NCI-H2196 treated with DMSO at 0.1 percent for 48 hours (cell line): ENCODE results near the gene SLC15A5.

Experiments used
- DNase-seq: peaks from one replicate; lab custom pipeline; 2025; ENCODE audit not compliant: unreplicated experiment; lab: John Stamatoyannopoulos, UW

SLC15A5 gene

DNA sequence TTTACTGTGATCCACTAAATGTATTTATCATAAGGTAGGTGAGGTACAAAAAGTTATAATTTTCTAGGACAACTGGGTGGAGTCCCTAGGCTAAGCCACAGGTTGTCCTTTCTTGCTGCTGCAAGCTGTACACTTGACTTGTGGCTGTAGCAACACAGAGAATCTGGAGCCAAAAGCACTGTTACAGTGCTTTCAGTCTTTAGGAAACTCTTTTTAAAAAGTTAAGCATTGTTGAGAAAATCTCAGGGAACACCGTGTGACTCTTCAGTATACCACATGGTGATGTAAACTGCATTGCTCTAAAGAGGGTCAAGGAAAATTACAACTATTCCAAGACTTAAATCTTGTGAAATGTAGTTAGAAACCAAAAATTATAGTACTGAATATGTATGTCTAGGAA lies 11.4 kb downstream of the SLC15A5 start:
- no peak for DNase-seq

GRCh38 chr12:16261944-16262475 lies 15.5 kb downstream of the SLC15A5 start:
- DNase-seq, result no peak

GRCh38 chr12:16260206-16260605 lies 17.3 kb downstream of the SLC15A5 start:
- DNase-seq, result no peak

GRCh38 chr12:16258963-16259362 lies 18.5 kb downstream of the SLC15A5 start:
- DNase-seq, result no peak

DNA sequence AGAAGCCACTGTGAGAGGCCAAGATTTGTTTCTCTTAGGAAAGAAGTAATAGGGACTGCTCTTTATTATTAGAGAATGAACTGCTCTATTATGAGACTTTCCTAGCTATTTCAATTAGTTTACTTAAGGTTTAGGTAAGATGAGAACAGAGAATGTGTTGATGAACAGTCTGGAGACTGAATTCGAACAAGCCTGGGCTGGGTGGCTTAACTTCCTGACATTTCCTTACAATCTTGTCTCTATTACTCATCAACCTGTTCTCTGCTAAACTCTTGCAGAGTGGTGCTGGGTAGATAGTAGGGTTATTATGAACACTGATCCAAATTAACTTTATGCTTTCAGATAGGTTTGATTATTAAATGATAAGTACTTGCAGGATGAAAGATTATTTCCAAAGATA lies 31.2 kb downstream of the SLC15A5 start:
- no peak for DNase-seq

DNA sequence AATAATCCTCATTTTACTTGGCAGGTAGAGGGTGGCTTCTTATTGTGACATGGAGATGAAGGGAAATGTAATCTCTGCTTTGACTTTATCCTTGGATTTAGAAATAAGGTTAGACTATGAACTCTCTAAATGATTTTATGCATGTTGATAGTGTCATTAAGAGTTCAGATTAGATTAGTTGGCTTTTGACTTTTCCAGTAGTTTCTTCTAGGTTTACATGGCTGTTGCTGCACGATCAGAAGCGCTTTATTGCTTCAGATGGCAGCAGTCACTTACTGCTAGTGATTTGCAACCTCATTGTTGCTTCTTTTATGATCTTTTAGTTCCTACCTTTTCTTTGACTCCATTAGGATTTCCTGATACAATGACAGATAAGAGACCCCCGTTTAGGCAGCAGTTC lies 32.3 kb downstream of the SLC15A5 start:
- no peak for DNase-seq

DNA sequence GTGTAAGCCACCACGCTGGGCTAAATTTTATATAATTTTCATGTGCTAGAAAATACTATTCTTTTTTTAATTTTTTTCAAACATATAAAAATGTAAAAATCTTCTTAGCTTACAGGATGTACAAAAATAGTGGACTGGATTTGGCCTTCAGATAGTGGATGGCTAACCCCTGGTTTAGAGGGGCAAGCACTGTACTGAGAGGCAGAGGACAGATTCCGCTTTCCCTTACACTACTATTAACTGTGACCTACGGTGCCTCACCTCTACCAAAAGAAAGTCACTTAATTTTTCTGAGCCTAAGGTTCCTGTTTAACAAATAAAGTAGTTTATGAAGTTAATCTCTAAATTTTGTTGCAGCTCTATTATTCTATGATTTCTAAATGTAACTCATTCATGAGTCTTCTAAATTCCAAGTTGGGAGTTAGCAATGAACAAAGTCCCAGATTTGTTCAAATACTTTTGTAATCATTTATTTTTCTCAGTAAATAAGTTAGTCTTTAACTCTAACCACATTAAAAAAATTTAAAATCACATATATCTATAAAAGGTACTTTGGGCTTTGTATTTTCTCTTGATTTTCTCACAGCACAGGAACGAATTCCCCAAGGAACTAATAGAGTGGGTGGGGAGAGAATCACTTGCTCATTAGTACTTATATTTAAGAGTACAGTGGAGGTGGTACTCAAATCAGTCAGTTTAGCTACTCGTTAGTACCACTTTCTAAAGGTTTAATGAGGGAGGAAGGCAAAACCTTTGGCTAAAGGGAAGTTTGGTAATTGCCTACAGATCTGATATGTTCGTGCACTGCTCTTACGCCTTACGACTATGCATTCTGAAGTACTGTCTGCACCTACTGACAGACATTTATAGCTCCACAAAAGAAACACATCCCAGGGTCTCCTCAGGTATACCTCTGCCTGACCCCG lies 33.7 kb downstream of the SLC15A5 start:
- DNase-seq, result no peak

DNA sequence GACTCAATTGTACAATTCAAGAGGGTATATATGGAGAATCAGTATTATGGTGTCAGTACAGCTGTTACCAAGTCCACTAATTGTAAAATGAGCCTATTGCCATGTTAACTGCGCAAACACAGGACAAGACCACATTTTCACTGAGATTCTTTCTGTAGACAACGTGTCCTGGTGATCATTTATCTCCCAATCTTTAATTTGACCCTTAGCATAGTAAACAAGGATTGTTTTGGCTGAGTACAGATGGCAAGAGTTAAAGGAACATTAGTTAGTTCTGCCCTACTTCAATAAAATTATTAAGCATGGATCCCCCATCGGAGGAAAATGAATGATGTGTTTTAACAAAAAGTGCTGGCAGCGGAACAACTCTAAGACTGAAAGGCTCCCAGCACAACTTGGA lies 36.1 kb downstream of the SLC15A5 start:
- DNase-seq, result no peak

- DNase-seq, result no peak
Observed at GRCh38 chr12:16238661-16239060, 38.8 kb downstream of the SLC15A5 start.

DNA sequence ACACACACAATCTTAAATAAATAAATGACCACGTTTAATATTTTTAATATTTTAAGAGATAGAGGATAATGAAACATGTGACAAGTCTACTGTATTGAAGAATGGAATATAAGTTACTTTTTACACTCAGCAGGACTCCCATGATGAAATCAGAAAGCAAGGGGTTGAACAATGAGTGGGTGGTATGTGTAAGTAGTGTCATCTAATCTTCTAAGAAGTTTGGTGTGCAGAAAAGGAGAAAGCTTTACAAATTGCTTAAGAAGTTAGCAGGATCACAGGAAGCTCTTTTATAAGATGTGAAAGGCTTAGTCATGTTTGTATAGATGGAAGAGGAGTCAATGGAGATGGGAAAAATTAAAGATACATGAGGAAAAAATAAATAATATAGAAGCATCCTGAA lies 47.8 kb downstream of the SLC15A5 start:
- no peak for DNase-seq

GRCh38 chr12:16228067-16228466 lies 49.4 kb downstream of the SLC15A5 start:
- DNase-seq, result no peak

DNA sequence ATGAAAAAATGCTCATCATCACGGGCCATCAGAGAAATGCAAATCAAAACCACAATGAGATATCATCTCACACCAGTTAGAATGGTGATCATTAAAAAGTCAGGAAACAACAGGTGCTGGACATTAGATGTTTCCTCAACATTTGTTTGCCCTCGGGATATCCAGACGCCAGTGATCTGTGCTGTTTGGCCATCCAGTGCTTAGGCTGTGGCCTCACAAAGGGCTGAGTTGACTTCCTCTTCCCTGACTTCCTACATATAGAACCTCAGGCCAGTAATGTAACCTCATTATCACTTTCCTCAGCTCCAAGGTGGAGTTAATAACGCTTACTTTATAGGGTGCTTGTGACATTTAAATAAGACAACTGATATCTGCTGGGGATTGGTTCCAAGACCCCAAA lies 51.8 kb downstream of the SLC15A5 start:
- DNase-seq, result no peak

DNA sequence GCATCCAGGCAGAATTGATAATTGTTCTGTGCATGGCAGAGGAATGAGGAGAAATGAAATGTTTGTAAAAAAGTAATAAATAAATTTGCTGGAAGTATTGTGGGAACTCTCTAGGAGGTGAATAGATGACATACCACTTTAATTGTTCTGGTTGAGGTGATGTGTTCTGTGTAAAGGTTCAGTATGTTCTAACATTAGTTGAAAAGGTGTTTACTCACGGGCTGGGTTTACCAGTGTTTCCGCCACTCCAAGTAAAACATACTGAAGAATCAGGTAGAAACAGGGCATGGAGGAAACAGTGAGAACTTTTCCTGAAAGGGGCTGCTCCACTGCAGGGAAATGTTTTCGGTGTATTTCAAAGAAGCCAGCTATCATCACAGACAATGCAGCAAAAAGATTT lies 53.3 kb downstream of the SLC15A5 start:
- DNase-seq, result no peak

- DNase-seq, result no peak
Observed at GRCh38 chr12:16221776-16222175, 55.7 kb downstream of the SLC15A5 start.

DNA sequence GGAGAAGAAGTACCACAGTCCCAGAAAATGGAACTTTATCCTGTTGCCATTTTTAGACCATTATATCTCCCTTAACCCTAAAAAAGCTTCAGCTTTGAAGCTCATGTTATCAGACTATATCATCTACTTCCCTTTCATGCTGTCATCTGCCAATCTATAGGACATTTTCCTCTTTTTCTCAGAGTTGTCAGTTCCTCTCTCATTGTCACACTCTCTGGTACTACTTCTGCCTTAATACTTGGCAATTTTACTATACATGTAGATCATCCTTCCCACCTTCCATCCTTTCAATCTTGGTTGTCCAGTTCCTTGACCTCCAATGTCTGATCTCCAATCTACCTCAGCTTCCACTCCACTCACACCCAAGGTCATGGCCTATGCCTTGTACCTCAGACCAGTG lies 57.4 kb downstream of the SLC15A5 start:
- no peak for DNase-seq

- no peak for DNase-seq
Observed at GRCh38 chr12:16218934-16219751, 58.3 kb downstream of the SLC15A5 start.

DNA sequence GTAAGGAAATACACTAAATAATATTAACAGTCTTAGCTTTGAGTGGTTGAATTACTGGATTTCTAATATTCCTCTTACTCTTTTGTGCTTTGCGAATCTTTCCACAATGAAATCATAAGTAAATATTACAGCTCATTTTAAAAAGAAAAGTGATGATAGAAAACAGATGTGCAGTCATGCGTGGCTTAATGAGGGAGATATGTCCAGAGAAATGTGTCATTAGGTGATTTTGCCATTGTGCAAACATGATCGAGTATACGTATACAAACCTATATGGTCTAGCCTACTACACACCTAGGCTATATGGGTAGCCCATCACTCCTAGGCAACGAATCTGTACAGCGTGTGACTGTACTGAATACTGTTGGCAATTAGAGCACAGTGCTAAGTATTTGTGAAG lies 59.3 kb downstream of the SLC15A5 start:
- no peak for DNase-seq

DNA sequence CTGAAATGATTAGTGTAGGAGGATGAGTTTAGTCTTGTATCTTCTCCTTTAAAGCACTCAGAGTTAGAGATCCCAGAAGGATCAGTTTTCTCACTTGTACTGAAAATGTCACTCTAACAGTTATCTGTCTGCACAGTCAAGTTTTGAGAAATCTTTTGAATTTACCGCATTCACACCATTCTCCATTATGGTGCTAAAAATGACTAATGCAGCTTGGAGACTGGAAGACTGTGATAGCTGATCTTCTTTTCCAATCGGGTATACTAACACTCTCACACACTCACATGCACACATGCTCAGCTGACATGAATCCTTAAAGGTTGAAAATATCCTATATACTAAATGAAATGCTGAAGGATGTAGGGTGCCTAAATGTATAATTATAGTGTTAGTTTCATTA lies 65.8 kb downstream of the SLC15A5 start:
- no peak for DNase-seq

GRCh38 chr12:16198884-16199283 lies 78.6 kb downstream of the SLC15A5 start:
- no peak for DNase-seq

- DNase-seq, result no peak
Observed at GRCh38 chr12:16197600-16197999, 79.9 kb downstream of the SLC15A5 start.

- no peak for DNase-seq
Observed at GRCh38 chr12:16189849-16190248, 87.6 kb downstream of the SLC15A5 start.

GRCh38 chr12:16187660-16188059 lies 89.8 kb downstream of the SLC15A5 start:
- no peak for DNase-seq
